Type B pancreatic cell (in vitro differentiated cells): Measurements from ENCODE around the gene PARVA. TPM values are rescaled to one million over a fixed set of nuclear protein-coding genes. Genes with fewer than 3 reads are reported as not detected.

ENCODE experiments used
- DNase-seq: peaks from one replicate; pipeline ENCODE4 v3.0.0; 2021; ENCODE audit warnings: mixed read lengths; ENCODE audit not compliant: unreplicated experiment; ENCODE audit errors: extremely low spot score
- H3K27ac Mint-ChIP-seq: 2 replicates; pipeline ENCODE4 v1.8.0; 2021; ENCODE audit warnings: mild to moderate bottlenecking, mixed read lengths
- H3K27me3 Mint-ChIP-seq: 2 replicates; pipeline ENCODE4 v1.8.0; 2021; ENCODE audit warnings: mixed read lengths
- H3K36me3 Mint-ChIP-seq: 2 replicates; pipeline ENCODE4 v1.8.0; 2021; ENCODE audit warnings: mixed read lengths
- H3K4me1 Mint-ChIP-seq: one replicate; pipeline ENCODE4 v1.8.0; 2021; ENCODE audit warnings: mixed read lengths; ENCODE audit not compliant: unreplicated experiment
- H3K4me3 Mint-ChIP-seq: 2 replicates; pipeline ENCODE4 v1.8.0; 2021; ENCODE audit warnings: mild to moderate bottlenecking, mixed read lengths
- H3K9me3 Mint-ChIP-seq: 2 replicates; pipeline ENCODE4 v1.8.0; 2021; ENCODE audit warnings: mixed read lengths
- total RNA-seq: library from RNA; stranded (reverse); gene quantifications from 2 replicates; pipeline ENCODE4 v1.2.1, GENCODE V29; 2021; ENCODE audit warnings: low replicate concordance
- TF ChIP-seq, protein P1 (sequence below): fragments of 200-600 bp; sonication (generic); conservative IDR thresholded peaks from 2 replicates; pipeline ENCODE4 v1.5.0; 2021; ENCODE audit warnings: antibody characterized with exemption, mild to moderate bottlenecking

Gene PARVA
- total RNA-seq, 1 donor from 2014 or later, result 49.4 TPM

DNA sequence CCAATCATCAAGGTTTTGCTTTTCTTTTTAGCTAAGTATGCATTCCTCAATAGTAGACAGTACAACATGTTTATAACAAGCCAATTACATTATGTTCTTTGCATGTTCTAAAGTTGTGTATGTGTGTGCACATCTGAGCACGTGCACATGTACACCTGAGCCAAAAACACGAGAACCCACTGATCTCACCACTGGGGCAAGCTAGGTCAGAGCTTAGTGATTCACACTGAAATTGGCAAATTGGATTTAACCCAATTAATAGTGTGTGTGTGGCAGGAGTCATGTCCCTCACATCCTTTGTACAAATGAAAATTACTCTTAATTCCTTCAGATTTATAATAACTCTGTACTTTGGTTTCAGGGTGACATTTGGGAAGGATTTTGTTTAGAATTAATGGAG is 151.1 kb downstream of the PARVA start:
- no peaks in the 10 kb centered on the region for H3K9me3 Mint-ChIP-seq
- H3K27ac Mint-ChIP-seq, result no peak overlapping the region
- DNase-seq, result no peak
- TF ChIP-seq, protein P1, sequence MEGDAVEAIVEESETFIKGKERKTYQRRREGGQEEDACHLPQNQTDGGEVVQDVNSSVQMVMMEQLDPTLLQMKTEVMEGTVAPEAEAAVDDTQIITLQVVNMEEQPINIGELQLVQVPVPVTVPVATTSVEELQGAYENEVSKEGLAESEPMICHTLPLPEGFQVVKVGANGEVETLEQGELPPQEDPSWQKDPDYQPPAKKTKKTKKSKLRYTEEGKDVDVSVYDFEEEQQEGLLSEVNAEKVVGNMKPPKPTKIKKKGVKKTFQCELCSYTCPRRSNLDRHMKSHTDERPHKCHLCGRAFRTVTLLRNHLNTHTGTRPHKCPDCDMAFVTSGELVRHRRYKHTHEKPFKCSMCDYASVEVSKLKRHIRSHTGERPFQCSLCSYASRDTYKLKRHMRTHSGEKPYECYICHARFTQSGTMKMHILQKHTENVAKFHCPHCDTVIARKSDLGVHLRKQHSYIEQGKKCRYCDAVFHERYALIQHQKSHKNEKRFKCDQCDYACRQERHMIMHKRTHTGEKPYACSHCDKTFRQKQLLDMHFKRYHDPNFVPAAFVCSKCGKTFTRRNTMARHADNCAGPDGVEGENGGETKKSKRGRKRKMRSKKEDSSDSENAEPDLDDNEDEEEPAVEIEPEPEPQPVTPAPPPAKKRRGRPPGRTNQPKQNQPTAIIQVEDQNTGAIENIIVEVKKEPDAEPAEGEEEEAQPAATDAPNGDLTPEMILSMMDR, result no peak
- H3K36me3 Mint-ChIP-seq, result peaks cover 28% of the 10 kb centered on the region
- no peak overlapping the region for H3K4me3 Mint-ChIP-seq
- no peaks in the 10 kb centered on the region for H3K27me3 Mint-ChIP-seq
- H3K4me1 Mint-ChIP-seq, result peaks cover 3% of the 10 kb centered on the region

DNA sequence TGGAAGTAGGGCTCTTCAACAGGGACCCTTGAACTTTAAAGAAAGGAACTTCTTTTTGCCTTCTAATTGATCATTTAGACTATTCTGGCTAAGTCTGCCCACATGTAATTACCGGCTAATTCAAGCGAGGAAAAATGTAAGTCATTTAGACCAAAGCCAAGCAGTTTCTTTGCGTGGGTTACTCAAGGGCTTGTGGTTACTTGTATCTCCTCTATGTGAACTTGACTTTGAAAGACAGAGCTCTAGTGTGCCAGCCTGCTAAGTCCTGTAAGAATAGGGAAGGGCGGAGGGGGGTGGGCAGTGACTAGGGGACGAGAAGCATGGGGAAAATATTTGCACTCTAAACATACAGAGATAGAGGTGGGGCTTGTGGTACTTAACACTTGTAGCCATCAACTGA is 151.7 kb downstream of the PARVA start:
- no peak for DNase-seq
- H3K36me3 Mint-ChIP-seq, result peaks cover 28% of the 10 kb centered on the region
- no peaks in the 10 kb centered on the region for H3K9me3 Mint-ChIP-seq
- no peak overlapping the region for H3K4me3 Mint-ChIP-seq
- peaks cover 3% of the 10 kb centered on the region for H3K4me1 Mint-ChIP-seq
- H3K27ac Mint-ChIP-seq, result no peak overlapping the region
- TF ChIP-seq, protein P1, result no peak
- no peaks in the 10 kb centered on the region for H3K27me3 Mint-ChIP-seq

DNA sequence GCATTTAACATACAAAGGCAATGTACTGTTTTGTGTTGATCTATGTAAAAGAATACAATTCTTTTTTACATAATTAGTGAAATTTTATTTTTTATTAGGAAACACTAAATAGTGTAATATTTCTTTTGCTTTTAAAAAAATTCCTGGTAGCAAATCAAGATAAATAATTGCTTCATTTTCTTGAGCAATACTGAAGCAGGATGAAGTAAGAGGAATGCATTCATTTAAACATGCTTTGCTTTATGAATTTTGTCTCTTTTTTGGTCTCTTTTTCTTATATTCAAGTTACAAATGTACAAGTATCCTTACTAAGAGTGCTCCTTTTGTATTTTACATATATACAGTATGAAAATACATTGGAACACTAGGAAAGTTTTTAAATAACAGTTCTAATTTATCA is 152.4 kb downstream of the PARVA start:
- no peak overlapping the region for H3K4me3 Mint-ChIP-seq
- H3K27ac Mint-ChIP-seq, result no peak overlapping the region
- H3K9me3 Mint-ChIP-seq, result no peaks in the 10 kb centered on the region
- TF ChIP-seq, protein P1, result no peak
- H3K27me3 Mint-ChIP-seq, result no peaks in the 10 kb centered on the region
- peaks cover 3% of the 10 kb centered on the region for H3K4me1 Mint-ChIP-seq
- no peak for DNase-seq
- peaks cover 24% of the 10 kb centered on the region for H3K36me3 Mint-ChIP-seq

DNA sequence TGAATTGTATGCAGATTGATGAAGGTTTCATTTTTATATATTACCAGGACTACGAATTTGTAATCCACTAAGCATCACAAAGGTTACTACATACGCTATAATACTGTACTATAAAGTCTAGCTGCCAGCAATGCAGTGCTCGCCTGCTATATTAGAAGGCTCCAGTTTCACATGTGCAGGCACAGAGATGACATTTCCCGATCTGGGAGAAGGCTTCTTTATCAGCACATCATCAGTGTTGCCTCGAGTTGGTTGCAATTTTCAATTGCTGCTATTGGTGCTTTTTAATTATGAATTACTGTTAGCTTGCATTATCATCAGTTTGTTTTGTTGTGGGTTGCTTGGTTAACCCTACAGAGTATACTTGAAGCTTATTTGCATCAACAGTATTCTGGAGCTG is 153.6 kb downstream of the PARVA start:
- no peak overlapping the region for H3K4me3 Mint-ChIP-seq
- no peaks in the 10 kb centered on the region for H3K27me3 Mint-ChIP-seq
- no peak overlapping the region for H3K27ac Mint-ChIP-seq
- no peak for DNase-seq
- no peaks in the 10 kb centered on the region for H3K9me3 Mint-ChIP-seq
- H3K36me3 Mint-ChIP-seq, result peaks cover 24% of the 10 kb centered on the region
- TF ChIP-seq, protein P1, result no peak
- H3K4me1 Mint-ChIP-seq, result no peaks in the 10 kb centered on the region

DNA sequence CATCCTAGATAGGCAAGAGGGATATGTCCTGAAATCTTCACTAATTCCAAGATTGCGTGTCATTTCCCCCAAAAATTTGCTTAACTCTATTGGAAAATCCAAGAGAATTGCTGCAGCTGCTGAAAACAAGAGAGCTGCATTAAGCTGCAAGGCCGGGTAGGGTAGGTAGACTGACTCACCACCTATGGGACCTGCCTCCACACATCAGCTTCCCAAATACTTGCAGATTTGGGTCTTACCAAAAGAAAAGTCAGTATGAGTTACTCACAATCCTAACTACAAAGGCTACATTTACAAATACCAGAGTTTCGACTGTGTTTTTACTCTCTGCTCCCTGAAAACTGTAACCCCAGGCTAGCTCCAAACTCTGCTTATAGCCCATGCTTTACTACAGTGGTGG is 154.3 kb downstream of the PARVA start:
- Mint-ChIP-seq H3K4me3 (no peak overlapping the region), H3K4me1 (no peaks in the 10 kb centered on the region), H3K27me3 (no peaks in the 10 kb centered on the region), H3K36me3 (peaks cover 19% of the 10 kb centered on the region), H3K27ac (no peak overlapping the region), H3K9me3 (no peaks in the 10 kb centered on the region)
- TF ChIP-seq, protein P1, result no peak
- DNase-seq, result no peak

DNA sequence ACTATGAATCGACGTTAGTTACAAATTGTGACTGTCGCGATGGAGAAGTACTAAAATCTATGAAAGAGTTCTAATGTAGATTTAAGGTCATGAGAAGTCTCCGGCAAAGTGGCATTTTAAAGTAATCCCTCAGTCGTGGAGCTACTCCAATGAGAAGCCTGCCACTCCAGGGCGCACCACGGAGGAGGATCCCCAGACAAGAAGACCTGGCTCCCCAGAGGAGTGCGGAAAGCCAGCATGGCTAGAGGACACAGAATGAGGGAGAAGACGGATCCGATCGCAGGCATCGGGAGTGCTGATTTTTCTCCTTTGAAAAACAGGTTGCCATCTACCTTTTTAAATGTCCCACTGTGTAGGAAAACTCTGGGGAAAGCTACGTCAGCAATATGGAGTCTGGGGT is 155.2 kb downstream of the PARVA start:
- TF ChIP-seq, protein P1, result no peak
- DNase-seq, result no peak
- no peaks in the 10 kb centered on the region for H3K9me3 Mint-ChIP-seq
- H3K4me3 Mint-ChIP-seq, result no peak overlapping the region
- H3K4me1 Mint-ChIP-seq, result no peaks in the 10 kb centered on the region
- no peak overlapping the region for H3K27ac Mint-ChIP-seq
- no peaks in the 10 kb centered on the region for H3K27me3 Mint-ChIP-seq
- H3K36me3 Mint-ChIP-seq, result peaks cover 18% of the 10 kb centered on the region
